GM18499 (cell line): ENCODE results near the gene GCNA.
"Not testable (repeated sequence)": the region's sequence is repeated elsewhere in the genome, so short reads cannot be mapped to it uniquely, and the experiment has no call there.

Experiments
- ATAC-seq: cut with Tn5 transposase; IDR thresholded peaks from one replicate; pipeline ENCODE4 v1.9.1; 2021; ENCODE audit warnings: moderate number of reproducible peaks; ENCODE audit not compliant: insufficient read depth, unreplicated experiment

Gene GCNA

GRCh38 chrX:71556036-71556435, 22.2 kb upstream of the GCNA start:
- ATAC-seq, result no peak

- no peak for ATAC-seq
Observed at GRCh38 chrX:71558920-71559319, 19.3 kb upstream of the GCNA start.

- ATAC-seq, result not testable (repeated sequence)
Observed at GRCh38 chrX:71559773-71560172, 18.5 kb upstream of the GCNA start.

- no peak for ATAC-seq
Observed at GRCh38 chrX:71563921-71564320, 14.3 kb upstream of the GCNA start.

GRCh38 chrX:71565474-71566041, 12.7 kb upstream of the GCNA start:
- no peak for ATAC-seq

GRCh38 chrX:71571390-71571789, 6.8 kb upstream of the GCNA start:
- not testable (repeated sequence) for ATAC-seq

- no peak for ATAC-seq
Observed at GRCh38 chrX:71573590-71573989, 4.6 kb upstream of the GCNA start.

- no peak for ATAC-seq
Observed at GRCh38 chrX:71577682-71578081, 555 bp upstream of the GCNA start.

- no peak for ATAC-seq
Observed at GRCh38 chrX:71579136-71579989, 1.1 kb downstream of the GCNA start.

GRCh38 chrX:71579990-71580380, 1.7 kb downstream of the GCNA start:
- ATAC-seq, result no peak

GRCh38 chrX:71581210-71581609, 3.0 kb downstream of the GCNA start:
- no peak for ATAC-seq

GRCh38 chrX:71586929-71587328, 8.7 kb downstream of the GCNA start:
- ATAC-seq, result no peak

- not testable (repeated sequence) for ATAC-seq
Observed at GRCh38 chrX:71593210-71593609, 15.0 kb downstream of the GCNA start.

- ATAC-seq, result no peak
Observed at GRCh38 chrX:71599965-71600364, 21.7 kb downstream of the GCNA start.

GRCh38 chrX:71603618-71604017, 25.4 kb downstream of the GCNA start:
- no peak for ATAC-seq

GRCh38 chrX:71604141-71604540, 25.9 kb downstream of the GCNA start:
- no peak for ATAC-seq

- no peak for ATAC-seq
Observed at GRCh38 chrX:71604796-71605568, 26.7 kb downstream of the GCNA start.

GRCh38 chrX:71606536-71607216, 28.4 kb downstream of the GCNA start:
- ATAC-seq, result no peak

GRCh38 chrX:71607488-71607887, 29.3 kb downstream of the GCNA start:
- ATAC-seq, result no peak

GRCh38 chrX:71609095-71609750, 31.0 kb downstream of the GCNA start:
- ATAC-seq, result no peak
